Panc1 (cell line): Measurements from ENCODE around the gene HDAC11.

Experiments
- POLR2AphosphoS5 ChIP-seq: IDR thresholded peaks from 2 replicates; pipeline ENCODE4 v1.6.1; 2012; ENCODE audit warnings: mild to moderate bottlenecking, low read depth, low read length, moderate library complexity
- TF ChIP-seq, protein P1 (sequence below): fragments of 450-650 bp; IDR thresholded peaks from 2 replicates; pipeline ENCODE4 v1.5.1; 2017; ENCODE audit warnings: mild to moderate bottlenecking

- TF ChIP-seq, protein P1, sequence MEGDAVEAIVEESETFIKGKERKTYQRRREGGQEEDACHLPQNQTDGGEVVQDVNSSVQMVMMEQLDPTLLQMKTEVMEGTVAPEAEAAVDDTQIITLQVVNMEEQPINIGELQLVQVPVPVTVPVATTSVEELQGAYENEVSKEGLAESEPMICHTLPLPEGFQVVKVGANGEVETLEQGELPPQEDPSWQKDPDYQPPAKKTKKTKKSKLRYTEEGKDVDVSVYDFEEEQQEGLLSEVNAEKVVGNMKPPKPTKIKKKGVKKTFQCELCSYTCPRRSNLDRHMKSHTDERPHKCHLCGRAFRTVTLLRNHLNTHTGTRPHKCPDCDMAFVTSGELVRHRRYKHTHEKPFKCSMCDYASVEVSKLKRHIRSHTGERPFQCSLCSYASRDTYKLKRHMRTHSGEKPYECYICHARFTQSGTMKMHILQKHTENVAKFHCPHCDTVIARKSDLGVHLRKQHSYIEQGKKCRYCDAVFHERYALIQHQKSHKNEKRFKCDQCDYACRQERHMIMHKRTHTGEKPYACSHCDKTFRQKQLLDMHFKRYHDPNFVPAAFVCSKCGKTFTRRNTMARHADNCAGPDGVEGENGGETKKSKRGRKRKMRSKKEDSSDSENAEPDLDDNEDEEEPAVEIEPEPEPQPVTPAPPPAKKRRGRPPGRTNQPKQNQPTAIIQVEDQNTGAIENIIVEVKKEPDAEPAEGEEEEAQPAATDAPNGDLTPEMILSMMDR = no peak
- no peak for TF ChIP-seq POLR2AphosphoS5
Observed at GRCh38 chr3:13528217-13528867, 48.2 kb downstream of the HDAC11 start.
